Measurements from ENCODE around the gene LCN12. TPM values are rescaled to one million over a fixed set of nuclear protein-coding genes. Genes with fewer than 3 reads are reported as not detected.

Gene LCN12
- total RNA-seq, 1 donor from 2014 or later = 1.5 TPM

DNA sequence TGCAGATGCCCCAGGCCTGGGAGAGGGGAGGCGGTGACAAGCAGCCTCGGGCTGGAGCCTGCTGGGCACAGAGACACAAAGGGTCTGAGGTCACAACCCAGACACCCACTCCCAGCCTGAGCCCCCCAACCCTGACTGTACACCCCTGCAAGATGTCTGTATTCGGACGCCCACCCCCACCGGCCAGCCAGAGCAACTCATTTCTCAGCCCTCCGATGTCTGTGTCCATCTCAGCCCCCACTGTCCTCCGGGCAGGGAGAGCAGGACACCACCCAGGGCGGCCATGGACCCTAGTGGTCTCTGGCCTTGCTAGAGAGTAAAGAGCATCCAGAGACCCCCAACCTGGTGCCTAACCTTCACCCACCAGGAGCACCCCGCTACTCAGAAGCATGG lies 3.9 kb downstream of the LCN12 start:
- Mint-ChIP-seq H3K4me3 (ENCODE audit: unreplicated experiment) (no peak overlapping the region), H3K4me1 (ENCODE audit: unreplicated experiment) (no peaks in the 10 kb centered on the region), H3K36me3 (ENCODE audit: low read depth, unreplicated experiment) (no peaks in the 10 kb centered on the region), H3K27ac (ENCODE audit: unreplicated experiment) (no peak overlapping the region), H3K27me3 (ENCODE audit: unreplicated experiment) (peaks cover 7% of the 10 kb centered on the region), H3K9me3 (ENCODE audit: unreplicated experiment) (no peaks in the 10 kb centered on the region)
- no peak for DNase-seq (ENCODE audit: low spot score)
- TF ChIP-seq, protein P1, sequence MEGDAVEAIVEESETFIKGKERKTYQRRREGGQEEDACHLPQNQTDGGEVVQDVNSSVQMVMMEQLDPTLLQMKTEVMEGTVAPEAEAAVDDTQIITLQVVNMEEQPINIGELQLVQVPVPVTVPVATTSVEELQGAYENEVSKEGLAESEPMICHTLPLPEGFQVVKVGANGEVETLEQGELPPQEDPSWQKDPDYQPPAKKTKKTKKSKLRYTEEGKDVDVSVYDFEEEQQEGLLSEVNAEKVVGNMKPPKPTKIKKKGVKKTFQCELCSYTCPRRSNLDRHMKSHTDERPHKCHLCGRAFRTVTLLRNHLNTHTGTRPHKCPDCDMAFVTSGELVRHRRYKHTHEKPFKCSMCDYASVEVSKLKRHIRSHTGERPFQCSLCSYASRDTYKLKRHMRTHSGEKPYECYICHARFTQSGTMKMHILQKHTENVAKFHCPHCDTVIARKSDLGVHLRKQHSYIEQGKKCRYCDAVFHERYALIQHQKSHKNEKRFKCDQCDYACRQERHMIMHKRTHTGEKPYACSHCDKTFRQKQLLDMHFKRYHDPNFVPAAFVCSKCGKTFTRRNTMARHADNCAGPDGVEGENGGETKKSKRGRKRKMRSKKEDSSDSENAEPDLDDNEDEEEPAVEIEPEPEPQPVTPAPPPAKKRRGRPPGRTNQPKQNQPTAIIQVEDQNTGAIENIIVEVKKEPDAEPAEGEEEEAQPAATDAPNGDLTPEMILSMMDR (IDR thresholded peaks at IDR 0.05; ENCODE audit: unreplicated experiment) = no peak

DNA sequence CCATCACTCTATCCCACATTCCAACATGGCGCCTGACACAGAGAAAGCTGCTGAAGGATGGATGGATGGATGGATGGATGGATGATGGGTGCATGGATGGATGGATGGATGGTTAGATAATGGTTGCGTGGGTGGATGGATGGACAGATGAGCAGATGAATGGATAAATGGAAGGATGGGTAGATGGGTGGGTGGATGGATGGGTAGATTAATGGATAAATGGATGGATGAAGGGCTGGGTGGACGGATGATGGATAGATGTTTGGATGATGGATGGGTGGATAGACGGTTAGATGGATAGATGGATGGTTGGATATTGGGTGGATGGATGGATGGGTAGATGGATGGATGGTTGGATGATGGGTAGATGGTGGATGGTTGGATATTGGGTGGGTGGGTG lies 4.5 kb downstream of the LCN12 start:
- Mint-ChIP-seq H3K36me3 (ENCODE audit: low read depth, unreplicated experiment) (no peaks in the 10 kb centered on the region), H3K27ac (ENCODE audit: unreplicated experiment) (no peak overlapping the region), H3K27me3 (ENCODE audit: unreplicated experiment) (peaks cover 7% of the 10 kb centered on the region), H3K4me1 (ENCODE audit: unreplicated experiment) (no peaks in the 10 kb centered on the region), H3K4me3 (ENCODE audit: unreplicated experiment) (peak overlapping the region; percentile 49), H3K9me3 (ENCODE audit: unreplicated experiment) (no peaks in the 10 kb centered on the region)
- TF ChIP-seq, protein P1 (IDR thresholded peaks at IDR 0.05; ENCODE audit: unreplicated experiment) = no peak
- DNase-seq (ENCODE audit: low spot score) = no peak

DNA sequence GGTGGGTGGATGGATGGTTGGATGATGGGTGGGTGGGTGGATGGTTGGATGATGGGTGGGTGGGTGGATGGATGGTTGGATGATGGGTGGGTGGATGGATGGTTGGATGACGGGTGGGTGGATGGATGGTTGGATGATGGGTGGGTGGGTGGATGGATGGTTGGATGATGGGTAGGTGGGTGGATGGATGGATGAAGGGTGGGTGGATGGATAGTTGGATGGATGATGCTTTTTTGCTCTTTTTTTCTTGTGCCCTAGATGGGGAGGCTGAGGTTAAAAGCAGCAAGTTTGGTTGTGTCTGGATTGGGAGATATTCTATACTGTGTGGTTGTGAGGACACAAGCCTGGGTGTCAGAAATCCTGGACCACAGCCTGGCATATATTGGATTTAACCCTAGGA lies 5.4 kb downstream of the LCN12 start:
- DNase-seq (ENCODE audit: low spot score) = no peak
- Mint-ChIP-seq H3K4me3 (ENCODE audit: unreplicated experiment) (no peak overlapping the region), H3K27ac (ENCODE audit: unreplicated experiment) (no peak overlapping the region), H3K9me3 (ENCODE audit: unreplicated experiment) (no peaks in the 10 kb centered on the region), H3K36me3 (ENCODE audit: low read depth, unreplicated experiment) (no peaks in the 10 kb centered on the region), H3K4me1 (ENCODE audit: unreplicated experiment) (no peaks in the 10 kb centered on the region), H3K27me3 (ENCODE audit: unreplicated experiment) (peaks cover 7% of the 10 kb centered on the region)
- TF ChIP-seq, protein P1 (IDR thresholded peaks at IDR 0.05; ENCODE audit: unreplicated experiment) = no peak

DNA sequence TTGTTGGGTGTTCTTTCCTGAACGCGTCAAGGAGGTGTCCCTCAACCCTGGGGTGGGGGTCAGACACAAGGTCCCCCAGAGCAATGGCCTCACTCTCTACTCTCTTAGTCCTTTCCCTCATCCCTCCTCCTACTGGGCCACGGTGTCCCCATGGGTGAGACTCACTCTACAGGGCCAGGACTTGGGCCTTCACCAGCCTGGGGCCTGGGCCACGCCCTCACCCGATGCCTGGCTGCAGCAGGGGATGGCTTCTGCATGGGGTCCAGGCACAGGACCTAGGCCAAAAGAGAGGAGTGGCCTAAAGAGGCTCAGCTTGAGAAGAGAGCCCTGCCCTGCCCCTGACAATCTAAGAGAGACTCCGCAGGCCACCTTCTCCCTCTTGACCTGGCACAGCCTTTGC lies 5.8 kb downstream of the LCN12 start:
- H3K36me3 Mint-ChIP-seq (ENCODE audit: low read depth, unreplicated experiment) = no peaks in the 10 kb centered on the region
- H3K4me1 Mint-ChIP-seq (ENCODE audit: unreplicated experiment) = no peaks in the 10 kb centered on the region
- no peak overlapping the region for H3K27ac Mint-ChIP-seq (ENCODE audit: unreplicated experiment)
- H3K4me3 Mint-ChIP-seq (ENCODE audit: unreplicated experiment) = no peak overlapping the region
- no peaks in the 10 kb centered on the region for H3K9me3 Mint-ChIP-seq (ENCODE audit: unreplicated experiment)
- TF ChIP-seq, protein P1 (IDR thresholded peaks at IDR 0.05; ENCODE audit: unreplicated experiment) = no peak
- peaks cover 7% of the 10 kb centered on the region for H3K27me3 Mint-ChIP-seq (ENCODE audit: unreplicated experiment)
- no peak for DNase-seq (ENCODE audit: low spot score)

DNA sequence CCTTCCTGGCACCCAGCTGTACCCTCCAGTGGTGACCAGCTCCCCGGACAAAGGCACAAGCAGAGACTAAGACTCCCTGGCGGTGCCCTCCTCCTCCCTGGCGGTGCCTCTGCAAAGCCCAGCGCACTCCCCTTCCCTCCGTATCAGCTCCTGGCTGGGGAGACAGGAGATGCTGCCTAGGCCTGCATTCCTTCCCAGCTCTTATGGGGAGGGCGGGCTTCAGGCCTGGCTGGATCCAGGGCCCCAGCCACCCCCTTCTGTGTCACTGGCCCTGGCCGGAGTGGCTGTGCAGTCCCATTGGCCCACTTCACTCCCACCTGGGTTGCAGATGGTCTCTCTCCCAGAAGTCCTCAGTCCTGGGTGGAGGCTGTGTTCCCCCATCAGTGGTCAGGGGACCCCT lies 6.4 kb downstream of the LCN12 start:
- Mint-ChIP-seq H3K27ac (ENCODE audit: unreplicated experiment) (no peak overlapping the region), H3K36me3 (ENCODE audit: low read depth, unreplicated experiment) (no peaks in the 10 kb centered on the region)

More for the DNA sequence above, 6.4 kb downstream of the LCN12 start:
- no peaks in the 10 kb centered on the region for H3K4me1 Mint-ChIP-seq (ENCODE audit: unreplicated experiment)
- no peak for DNase-seq (ENCODE audit: low spot score)
- peaks cover 7% of the 10 kb centered on the region for H3K27me3 Mint-ChIP-seq (ENCODE audit: unreplicated experiment)
- H3K9me3 Mint-ChIP-seq (ENCODE audit: unreplicated experiment) = no peaks in the 10 kb centered on the region
- TF ChIP-seq, protein P1 (IDR thresholded peaks at IDR 0.05; ENCODE audit: unreplicated experiment) = no peak
- no peak overlapping the region for H3K4me3 Mint-ChIP-seq (ENCODE audit: unreplicated experiment)

Data from endothelial cell (in vitro differentiated cells).